ENCODE data around the gene ROR2.

Gene ROR2

DNA sequence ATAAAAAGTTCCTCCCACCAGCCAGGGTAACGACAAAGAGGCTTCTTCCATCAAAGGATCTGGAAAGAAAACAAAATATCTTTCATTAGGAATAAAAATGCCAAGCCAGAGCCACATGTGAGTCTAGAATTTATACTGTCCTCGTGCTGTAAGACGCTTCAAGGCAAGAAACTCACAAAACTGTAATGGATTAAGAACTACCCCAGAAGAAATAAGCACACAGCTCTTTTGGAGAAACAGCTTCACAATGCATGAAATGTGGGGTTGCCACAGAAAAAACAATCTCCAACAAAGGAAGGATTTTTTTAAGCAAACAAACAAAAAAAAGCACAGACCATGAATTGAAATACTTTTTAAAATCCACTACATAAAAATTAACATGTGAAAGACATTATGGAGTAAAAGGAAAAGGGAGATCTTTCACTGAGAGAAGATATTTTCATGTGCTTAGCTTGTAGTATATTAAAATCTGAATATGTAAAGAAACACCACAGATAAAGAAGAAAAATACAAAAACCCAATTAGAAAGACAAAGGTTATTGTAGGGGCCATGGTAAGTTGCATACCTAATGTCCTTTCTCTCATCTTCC is 385.9 kb downstream of the ROR2 start:
- CTCF ChIA-PET, result interaction anchor here (1.4 kb wide), 1 partner anchor 12 kb away, joined by 3 read pairs; no protein-coding TSS in a partner anchor
- POLR2A ChIA-PET, result no interaction called here
- DNase-seq (ENCODE audit: low read depth, low spot score), result no peak

DNA sequence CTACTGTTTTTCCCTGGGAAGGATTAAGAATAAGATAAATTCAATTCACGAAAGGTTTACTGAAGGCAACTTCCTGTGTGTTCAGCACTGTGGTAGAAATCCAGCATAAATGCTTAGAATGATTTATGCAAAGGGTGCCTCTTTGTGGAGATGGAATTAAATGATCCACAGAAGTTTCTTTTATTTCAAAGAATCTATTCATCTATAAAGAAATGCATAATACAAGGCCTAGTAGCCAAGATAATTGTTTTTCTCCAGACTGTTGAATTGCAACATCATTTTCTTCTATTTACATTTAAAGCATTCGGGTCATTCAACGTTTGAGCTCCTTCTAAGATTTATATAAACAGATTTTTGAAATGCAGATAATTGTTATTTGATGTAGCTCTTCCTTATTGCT is 387.6 kb downstream of the ROR2 start:
- no peak for DNase-seq (ENCODE audit: low read depth, low spot score)
- no peak overlapping the region for H3K4me3 ChIP-seq (ENCODE audit: low read depth, low read length)
- CTCF ChIA-PET, result interaction anchor here (0.9 to 1.0 kb wide), 2 partner anchors 13 to 644 kb away, joined by 3 read pairs; no protein-coding TSS in a partner anchor
- TF ChIP-seq, protein P1, sequence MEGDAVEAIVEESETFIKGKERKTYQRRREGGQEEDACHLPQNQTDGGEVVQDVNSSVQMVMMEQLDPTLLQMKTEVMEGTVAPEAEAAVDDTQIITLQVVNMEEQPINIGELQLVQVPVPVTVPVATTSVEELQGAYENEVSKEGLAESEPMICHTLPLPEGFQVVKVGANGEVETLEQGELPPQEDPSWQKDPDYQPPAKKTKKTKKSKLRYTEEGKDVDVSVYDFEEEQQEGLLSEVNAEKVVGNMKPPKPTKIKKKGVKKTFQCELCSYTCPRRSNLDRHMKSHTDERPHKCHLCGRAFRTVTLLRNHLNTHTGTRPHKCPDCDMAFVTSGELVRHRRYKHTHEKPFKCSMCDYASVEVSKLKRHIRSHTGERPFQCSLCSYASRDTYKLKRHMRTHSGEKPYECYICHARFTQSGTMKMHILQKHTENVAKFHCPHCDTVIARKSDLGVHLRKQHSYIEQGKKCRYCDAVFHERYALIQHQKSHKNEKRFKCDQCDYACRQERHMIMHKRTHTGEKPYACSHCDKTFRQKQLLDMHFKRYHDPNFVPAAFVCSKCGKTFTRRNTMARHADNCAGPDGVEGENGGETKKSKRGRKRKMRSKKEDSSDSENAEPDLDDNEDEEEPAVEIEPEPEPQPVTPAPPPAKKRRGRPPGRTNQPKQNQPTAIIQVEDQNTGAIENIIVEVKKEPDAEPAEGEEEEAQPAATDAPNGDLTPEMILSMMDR (IDR thresholded peaks at IDR 0.05; ENCODE audit: insufficient read depth, low read length, missing control alignments), result no peak
- POLR2A ChIA-PET, result no interaction called here

More for the DNA sequence above, 385.9 kb downstream of the ROR2 start:
- H3K4me3 ChIP-seq (ENCODE audit: low read depth, low read length), result no peak overlapping the region
- TF ChIP-seq, protein P1 (IDR thresholded peaks at IDR 0.05; ENCODE audit: insufficient read depth, low read length, missing control alignments), result no peak

DNA sequence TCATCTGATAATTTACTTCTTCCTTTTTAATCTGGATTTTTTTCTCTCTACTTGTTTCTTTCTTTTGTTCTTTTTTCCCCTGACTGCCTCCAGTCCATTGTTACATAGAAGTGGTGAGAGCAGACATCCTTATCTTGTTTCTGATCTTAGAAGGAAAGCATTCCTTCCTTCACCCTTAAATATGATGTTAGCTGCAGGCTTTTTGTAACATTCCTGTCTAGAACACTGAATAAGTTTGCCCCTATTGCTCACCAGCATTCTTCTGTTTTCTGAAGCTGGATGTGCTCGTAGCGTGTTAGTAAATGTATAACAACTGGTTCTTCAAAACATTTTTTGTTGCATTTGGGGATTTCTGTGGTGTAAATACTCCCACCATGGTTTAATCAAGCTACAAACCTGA is 389.7 kb downstream of the ROR2 start:
- no peak overlapping the region for H3K4me3 ChIP-seq (ENCODE audit: low read depth, low read length)
- peak; percentile 45 for DNase-seq (ENCODE audit: low read depth, low spot score)
- ChIA-PET POLR2A (no interaction called here), CTCF (interaction anchor here (0.6 kb wide), 1 partner anchor 19 kb away, joined by 3 read pairs; no protein-coding TSS in a partner anchor)
- TF ChIP-seq, protein P1 (IDR thresholded peaks at IDR 0.05; ENCODE audit: insufficient read depth, low read length, missing control alignments), result no peak

DNA sequence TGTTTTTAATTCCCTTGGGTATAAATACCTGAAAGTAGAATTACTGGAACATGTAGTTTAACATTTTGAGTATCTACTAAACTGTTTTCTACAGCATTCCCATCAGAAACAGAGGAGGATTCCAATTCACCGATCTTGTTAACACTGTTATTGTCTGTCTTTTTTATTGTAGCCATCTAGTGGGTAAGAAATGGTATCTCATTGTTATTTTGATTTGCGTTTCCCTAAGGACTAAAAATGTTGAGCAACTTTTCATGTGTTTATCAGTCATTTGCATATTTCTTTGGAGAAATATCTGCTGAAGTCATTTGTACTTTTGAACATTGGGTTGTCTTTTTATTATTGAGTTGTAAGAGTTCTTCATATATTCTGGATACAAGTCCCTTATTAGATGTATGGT is 391.1 kb downstream of the ROR2 start:
- POLR2A ChIA-PET, result no interaction called here
- DNase-seq (ENCODE audit: low read depth, low spot score), result no peak
- no peak overlapping the region for H3K4me3 ChIP-seq (ENCODE audit: low read depth, low read length)
- CTCF ChIA-PET, result no interaction called here
- TF ChIP-seq, protein P1 (IDR thresholded peaks at IDR 0.05; ENCODE audit: insufficient read depth, low read length, missing control alignments), result no peak

DNA sequence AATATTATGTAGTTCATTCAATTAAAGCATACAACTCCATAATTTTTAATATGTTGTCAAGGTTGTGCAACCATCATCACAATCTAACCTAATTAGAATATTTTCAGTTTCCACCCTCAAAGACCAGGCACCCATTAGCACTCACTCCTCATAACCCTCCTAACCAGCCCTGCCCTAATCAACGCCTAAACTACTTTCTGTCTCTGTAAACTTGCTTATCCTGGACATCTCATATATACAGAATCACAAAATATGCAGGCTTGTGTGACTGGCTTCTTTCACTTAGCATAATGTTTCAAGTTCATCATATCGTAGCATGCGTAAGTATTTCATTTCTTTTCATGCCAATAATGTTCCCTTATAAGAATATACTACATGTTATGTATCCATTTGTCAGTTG is 391.6 kb downstream of the ROR2 start:
- H3K4me3 ChIP-seq (ENCODE audit: low read depth, low read length), result no peak overlapping the region
- no peak for DNase-seq (ENCODE audit: low read depth, low spot score)
- TF ChIP-seq, protein P1 (IDR thresholded peaks at IDR 0.05; ENCODE audit: insufficient read depth, low read length, missing control alignments), result no peak
- ChIA-PET POLR2A (no interaction called here), CTCF (no interaction called here)

DNA sequence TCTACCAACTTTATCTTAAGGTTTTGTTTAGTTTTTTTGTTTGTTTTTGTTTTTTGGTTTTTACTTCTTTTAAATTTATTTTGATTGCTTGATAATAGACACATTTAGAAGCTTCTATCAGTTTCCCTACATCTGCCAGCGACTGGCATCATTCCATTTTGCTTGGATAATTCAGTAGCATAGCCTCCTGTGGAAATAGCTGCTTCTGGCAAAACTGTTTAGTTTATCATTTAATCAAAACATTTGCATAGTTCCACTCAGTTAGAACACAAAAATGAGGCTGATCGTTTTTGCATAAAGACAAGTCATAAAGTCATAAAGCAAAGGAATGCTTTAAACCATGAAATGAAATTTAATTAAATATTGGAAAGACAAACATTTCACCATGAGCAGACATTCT is 392.7 kb downstream of the ROR2 start:
- CTCF ChIA-PET, result no interaction called here
- no peak overlapping the region for H3K4me3 ChIP-seq (ENCODE audit: low read depth, low read length)
- no peak for DNase-seq (ENCODE audit: low read depth, low spot score)

More for the DNA sequence above, 392.7 kb downstream of the ROR2 start:
- POLR2A ChIA-PET, result interaction anchor here (0.7 kb wide), 1 partner anchor 121 kb away, joined by 3 read pairs; no protein-coding TSS in a partner anchor
- TF ChIP-seq, protein P1 (IDR thresholded peaks at IDR 0.05; ENCODE audit: insufficient read depth, low read length, missing control alignments), result no peak
